ENCODE measurements around the gene PNKP. TPM values are rescaled to one million over a fixed set of nuclear protein-coding genes. Genes with fewer than 3 reads are reported as not detected.
A peak's percentile ranks its signal among the peaks of the same experiment; 100 is the strongest.

The PNKP gene
- total RNA-seq, 1 experiment from 2014 or later, result 141 TPM

GRCh38 chr19:49884109-49884508, 16.7 kb upstream of the PNKP start:
- Histone ChIP-seq H3K27me3 (ENCODE audit: low read length) (no peaks in the 10 kb centered on the region), H3K36me3 (ENCODE audit: low read depth, low read length) (peaks cover 26% of the 10 kb centered on the region), H3K27ac (ENCODE audit: low read length) (peak overlapping the region; percentile 62), H4K20me1 (ENCODE audit: low read length) (no peaks in the 10 kb centered on the region), H3K9ac (ENCODE audit: low read length) (no peak overlapping the region), H3K4me1 (ENCODE audit: insufficient read depth, low read length) (peaks cover 14% of the 10 kb centered on the region), H3K9me2 (replicated peaks; ENCODE audit: low read length) (no peaks in the 10 kb centered on the region), H3K9me3 (ENCODE audit: low read length) (no peaks in the 10 kb centered on the region), H3K4me2 (ENCODE audit: low read length) (no peak overlapping the region), H3K79me2 (ENCODE audit: low read length) (peaks cover 3% of the 10 kb centered on the region), H3K4me3 (ENCODE audit: low read length) (no peak overlapping the region), H2AFZ (ENCODE audit: low read length) (no peak overlapping the region), H3F3A (ENCODE audit: low read length, unreplicated experiment) (peaks cover 3% of the 10 kb centered on the region)
- CTCF ChIA-PET, result no interaction called here
- TF ChIP-seq, protein P1, sequence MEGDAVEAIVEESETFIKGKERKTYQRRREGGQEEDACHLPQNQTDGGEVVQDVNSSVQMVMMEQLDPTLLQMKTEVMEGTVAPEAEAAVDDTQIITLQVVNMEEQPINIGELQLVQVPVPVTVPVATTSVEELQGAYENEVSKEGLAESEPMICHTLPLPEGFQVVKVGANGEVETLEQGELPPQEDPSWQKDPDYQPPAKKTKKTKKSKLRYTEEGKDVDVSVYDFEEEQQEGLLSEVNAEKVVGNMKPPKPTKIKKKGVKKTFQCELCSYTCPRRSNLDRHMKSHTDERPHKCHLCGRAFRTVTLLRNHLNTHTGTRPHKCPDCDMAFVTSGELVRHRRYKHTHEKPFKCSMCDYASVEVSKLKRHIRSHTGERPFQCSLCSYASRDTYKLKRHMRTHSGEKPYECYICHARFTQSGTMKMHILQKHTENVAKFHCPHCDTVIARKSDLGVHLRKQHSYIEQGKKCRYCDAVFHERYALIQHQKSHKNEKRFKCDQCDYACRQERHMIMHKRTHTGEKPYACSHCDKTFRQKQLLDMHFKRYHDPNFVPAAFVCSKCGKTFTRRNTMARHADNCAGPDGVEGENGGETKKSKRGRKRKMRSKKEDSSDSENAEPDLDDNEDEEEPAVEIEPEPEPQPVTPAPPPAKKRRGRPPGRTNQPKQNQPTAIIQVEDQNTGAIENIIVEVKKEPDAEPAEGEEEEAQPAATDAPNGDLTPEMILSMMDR (conservative IDR thresholded peaks at IDR 0.05; ENCODE audit: low read depth, low read length), result no peak
- TF ChIP-seq EZH2phosphoT487 (IDR thresholded peaks at IDR 0.05; ENCODE audit: borderline replicate concordance, low read length) (no peak), EZH2 (IDR thresholded peaks at IDR 0.05; ENCODE audit: low read length, unreplicated experiment) (no peak)
- intact Hi-C loops (cut with micrococcal nuclease), result no loop called here
- ATAC-seq (no peak), DNase-seq (no peak)
- POLR2A ChIA-PET (ENCODE audit: unreplicated experiment), result no interaction called here
- no TSS peak for BruUV-seq (replicated peaks)

- H3K36me3 ChIP-seq (ENCODE audit: low read depth, low read length), result peaks cover 26% of the 10 kb centered on the region
- TF ChIP-seq, protein P1 (conservative IDR thresholded peaks at IDR 0.05; ENCODE audit: low read depth, low read length), result no peak
- TF ChIP-seq EZH2 (IDR thresholded peaks at IDR 0.05; ENCODE audit: low read length, unreplicated experiment) (no peak), EZH2phosphoT487 (IDR thresholded peaks at IDR 0.05; ENCODE audit: borderline replicate concordance, low read length) (no peak)
Observed at GRCh38 chr19:49883094-49883493, 15.7 kb upstream of the PNKP start.

GRCh38 chr19:49882643-49883042, 15.3 kb upstream of the PNKP start:
- H3K4me1 ChIP-seq (ENCODE audit: insufficient read depth, low read length), result peaks cover 25% of the 10 kb centered on the region
- ATAC-seq (no peak), DNase-seq (no peak)
- ChIA-PET POLR2A (ENCODE audit: unreplicated experiment) (no interaction called here), CTCF (no interaction called here)
- no peaks in the 10 kb centered on the region for H3K9me3 ChIP-seq (ENCODE audit: low read length)
- peaks cover 26% of the 10 kb centered on the region for H3K36me3 ChIP-seq (ENCODE audit: low read depth, low read length)
- H2AFZ ChIP-seq (ENCODE audit: low read length), result no peak overlapping the region
- H3K9me2 ChIP-seq (replicated peaks; ENCODE audit: low read length), result no peaks in the 10 kb centered on the region
- no peak overlapping the region for H3K27ac ChIP-seq (ENCODE audit: low read length)
- H3K27me3 ChIP-seq (ENCODE audit: low read length), result no peaks in the 10 kb centered on the region
- intact Hi-C loops (cut with micrococcal nuclease), result no loop called here
- peaks cover 12% of the 10 kb centered on the region for H3K79me2 ChIP-seq (ENCODE audit: low read length)
- H3K4me3 ChIP-seq (ENCODE audit: low read length), result no peak overlapping the region
- TF ChIP-seq EZH2 (IDR thresholded peaks at IDR 0.05; ENCODE audit: low read length, unreplicated experiment) (no peak), EZH2phosphoT487 (IDR thresholded peaks at IDR 0.05; ENCODE audit: borderline replicate concordance, low read length) (no peak)
- TF ChIP-seq, protein P1 (conservative IDR thresholded peaks at IDR 0.05; ENCODE audit: low read depth, low read length), result no peak
- no peaks in the 10 kb centered on the region for H4K20me1 ChIP-seq (ENCODE audit: low read length)
- H3K4me2 ChIP-seq (ENCODE audit: low read length), result no peak overlapping the region
- peaks cover 3% of the 10 kb centered on the region for H3F3A ChIP-seq (ENCODE audit: low read length, unreplicated experiment)
- H3K9ac ChIP-seq (ENCODE audit: low read length), result no peak overlapping the region
- no TSS peak for BruUV-seq (replicated peaks)

More at GRCh38 chr19:49883094-49883493, 15.7 kb upstream of the PNKP start:
- Histone ChIP-seq H3K79me2 (ENCODE audit: low read length) (peaks cover 12% of the 10 kb centered on the region), H3K4me3 (ENCODE audit: low read length) (no peak overlapping the region), H3K27ac (ENCODE audit: low read length) (no peak overlapping the region), H3K4me2 (ENCODE audit: low read length) (no peak overlapping the region), H3K9me3 (ENCODE audit: low read length) (no peaks in the 10 kb centered on the region), H3K9ac (ENCODE audit: low read length) (no peak overlapping the region), H4K20me1 (ENCODE audit: low read length) (no peaks in the 10 kb centered on the region), H2AFZ (ENCODE audit: low read length) (no peak overlapping the region), H3K9me2 (replicated peaks; ENCODE audit: low read length) (no peaks in the 10 kb centered on the region), H3K27me3 (ENCODE audit: low read length) (no peaks in the 10 kb centered on the region), H3K4me1 (ENCODE audit: insufficient read depth, low read length) (peaks cover 24% of the 10 kb centered on the region), H3F3A (ENCODE audit: low read length, unreplicated experiment) (peaks cover 3% of the 10 kb centered on the region)
- ATAC-seq (no peak), DNase-seq (no peak)
- POLR2A ChIA-PET (ENCODE audit: unreplicated experiment), result no interaction called here
- intact Hi-C loops (cut with micrococcal nuclease), result no loop called here
- BruUV-seq (replicated peaks), result no TSS peak
- CTCF ChIA-PET, result no interaction called here

Measured in PC-3 (cell line).